B cell (primary cell): ENCODE measurements around the gene DOCK8.
"Not testable (repeated sequence)": the region's sequence is repeated elsewhere in the genome, so short reads cannot be mapped to it uniquely, and the experiment has no call there.

Experiments
- EZH2 ChIP-seq: IDR thresholded peaks from 2 replicates; pipeline ENCODE4 v1.6.1; 2012; ENCODE audit warnings: borderline replicate concordance, low read depth, mild to moderate bottlenecking, moderate library complexity, low read length; ENCODE audit not compliant: insufficient read depth, poor library complexity, severe bottlenecking
- TF ChIP-seq, protein P1 (sequence below): fragments of 200-600 bp; IDR thresholded peaks from one replicate; pipeline ENCODE4 v1.8.0; 2022; ENCODE audit warnings: antibody characterized with exemption, mild to moderate bottlenecking

GRCh38 chr9:178140-178825, 36.4 kb upstream of the DOCK8 start:
- TF ChIP-seq, protein P1, sequence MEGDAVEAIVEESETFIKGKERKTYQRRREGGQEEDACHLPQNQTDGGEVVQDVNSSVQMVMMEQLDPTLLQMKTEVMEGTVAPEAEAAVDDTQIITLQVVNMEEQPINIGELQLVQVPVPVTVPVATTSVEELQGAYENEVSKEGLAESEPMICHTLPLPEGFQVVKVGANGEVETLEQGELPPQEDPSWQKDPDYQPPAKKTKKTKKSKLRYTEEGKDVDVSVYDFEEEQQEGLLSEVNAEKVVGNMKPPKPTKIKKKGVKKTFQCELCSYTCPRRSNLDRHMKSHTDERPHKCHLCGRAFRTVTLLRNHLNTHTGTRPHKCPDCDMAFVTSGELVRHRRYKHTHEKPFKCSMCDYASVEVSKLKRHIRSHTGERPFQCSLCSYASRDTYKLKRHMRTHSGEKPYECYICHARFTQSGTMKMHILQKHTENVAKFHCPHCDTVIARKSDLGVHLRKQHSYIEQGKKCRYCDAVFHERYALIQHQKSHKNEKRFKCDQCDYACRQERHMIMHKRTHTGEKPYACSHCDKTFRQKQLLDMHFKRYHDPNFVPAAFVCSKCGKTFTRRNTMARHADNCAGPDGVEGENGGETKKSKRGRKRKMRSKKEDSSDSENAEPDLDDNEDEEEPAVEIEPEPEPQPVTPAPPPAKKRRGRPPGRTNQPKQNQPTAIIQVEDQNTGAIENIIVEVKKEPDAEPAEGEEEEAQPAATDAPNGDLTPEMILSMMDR: not testable (repeated sequence)
- TF ChIP-seq EZH2: not testable (repeated sequence)
